ENCODE data around the gene TP53RK. TPM values are rescaled to one million over a fixed set of nuclear protein-coding genes. Genes with fewer than 3 reads are reported as not detected.

Gene TP53RK
- total and polyA plus RNA-seq, 2 of the 13 experiments (the other 11 are each of a cell fraction or from before 2014, with no cell fraction given): 12.9 to 25.5 TPM

DNA sequence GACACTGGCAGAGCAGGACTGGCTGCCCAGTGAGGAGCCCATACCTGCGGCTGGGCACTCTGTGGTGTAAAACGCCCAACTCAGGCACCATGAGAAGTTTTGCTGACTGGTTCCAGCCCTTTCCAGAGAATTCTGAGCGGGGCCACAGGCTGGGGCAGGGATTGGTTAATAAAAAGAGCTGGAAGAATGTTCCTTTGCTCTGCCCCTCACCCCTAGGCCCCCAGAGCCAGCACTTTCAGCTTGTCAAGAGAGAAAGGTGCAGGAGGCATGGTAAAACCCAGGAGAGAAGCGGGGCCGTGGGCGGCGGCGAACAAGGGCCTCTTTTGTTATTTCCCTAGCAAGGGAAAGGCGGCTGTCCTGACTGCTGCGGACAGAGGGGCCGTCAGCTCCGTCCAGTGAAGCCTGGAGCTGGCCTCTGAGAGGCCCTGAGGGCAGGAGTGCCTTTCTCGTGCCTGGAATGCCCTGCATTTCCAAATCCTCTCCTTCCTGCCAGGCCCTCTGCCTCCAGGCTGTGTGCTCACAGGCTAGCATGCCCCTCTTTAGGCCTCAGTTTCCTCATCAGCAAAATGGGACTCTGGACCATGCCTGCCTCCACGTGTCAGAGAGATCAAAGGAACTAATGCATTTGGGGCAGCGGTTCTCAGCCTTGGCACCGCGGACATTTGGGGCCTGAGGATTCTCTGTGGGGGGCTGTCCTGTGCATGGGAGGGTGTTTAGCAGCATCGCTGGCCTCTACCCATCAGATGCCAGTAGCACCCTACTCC lies 50.9 kb downstream of the TP53RK start (continued):
- TF ChIP-seq SRSF9 (IDR thresholded peaks at IDR 0.05; ENCODE audit: borderline replicate concordance, insufficient read depth, low read depth, low read length, poor library complexity, severe bottlenecking) (no peak), DPF2 (CRISPR knock-in tag; IDR thresholded peaks at IDR 0.05; ENCODE audit: borderline replicate concordance, low read depth) (peak; percentile 73; the same call in 1 of the 2 replicates), CBX2 (IDR thresholded peaks at IDR 0.05; ENCODE audit: low read depth, low read length) (no peak), CBX2 (CRISPR knock-in tag; IDR thresholded peaks at IDR 0.05; ENCODE audit: low read depth) (no peak), KLF13 (CRISPR knock-in tag; IDR thresholded peaks at IDR 0.05) (0 out of 2 replicates have a peak, but pooled peaks have one; percentile 51), JUN (CRISPR knock-in tag; IDR thresholded peaks at IDR 0.05) (0 out of 2 replicates have a peak, but pooled peaks have one; percentile 45), PAF1 (CRISPR knock-in tag; IDR thresholded peaks at IDR 0.05) (no peak), ZNF83 (CRISPR knock-in tag; IDR thresholded peaks at IDR 0.05; ENCODE audit: borderline replicate concordance) (no peak), ZNF841 (CRISPR knock-in tag; IDR thresholded peaks at IDR 0.05; ENCODE audit: borderline replicate concordance) (no peak), ZSCAN31 (CRISPR knock-in tag; IDR thresholded peaks at IDR 0.05; ENCODE audit: low read depth) (no peak), SAP130 (CRISPR knock-in tag; IDR thresholded peaks at IDR 0.05; ENCODE audit: low read depth) (peak; percentile 35), NR1H2 (CRISPR knock-in tag; IDR thresholded peaks at IDR 0.05; ENCODE audit: borderline replicate concordance, low read depth) (no peak), HOXA7 (CRISPR knock-in tag; IDR thresholded peaks at IDR 0.05) (no peak), ZNF496 (CRISPR knock-in tag; IDR thresholded peaks at IDR 0.05; ENCODE audit: insufficient replicate concordance) (no peak), ZNF570 (CRISPR knock-in tag; IDR thresholded peaks at IDR 0.05; ENCODE audit: borderline replicate concordance) (no peak), ZNF432 (CRISPR knock-in tag; IDR thresholded peaks at IDR 0.05; ENCODE audit: borderline replicate concordance) (no peak), ZNF567 (CRISPR knock-in tag; IDR thresholded peaks at IDR 0.05; ENCODE audit: borderline replicate concordance) (peak; percentile 84), ZNF768 (CRISPR knock-in tag; IDR thresholded peaks at IDR 0.05) (peak; percentile 78)
- TF ChIP-seq, protein P1, sequence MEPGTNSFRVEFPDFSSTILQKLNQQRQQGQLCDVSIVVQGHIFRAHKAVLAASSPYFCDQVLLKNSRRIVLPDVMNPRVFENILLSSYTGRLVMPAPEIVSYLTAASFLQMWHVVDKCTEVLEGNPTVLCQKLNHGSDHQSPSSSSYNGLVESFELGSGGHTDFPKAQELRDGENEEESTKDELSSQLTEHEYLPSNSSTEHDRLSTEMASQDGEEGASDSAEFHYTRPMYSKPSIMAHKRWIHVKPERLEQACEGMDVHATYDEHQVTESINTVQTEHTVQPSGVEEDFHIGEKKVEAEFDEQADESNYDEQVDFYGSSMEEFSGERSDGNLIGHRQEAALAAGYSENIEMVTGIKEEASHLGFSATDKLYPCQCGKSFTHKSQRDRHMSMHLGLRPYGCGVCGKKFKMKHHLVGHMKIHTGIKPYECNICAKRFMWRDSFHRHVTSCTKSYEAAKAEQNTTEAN (CRISPR knock-in tag; conservative IDR thresholded peaks at IDR 0.05): no peak; the same call in 1 of the 2 replicates
- TF ChIP-seq, protein P2, sequence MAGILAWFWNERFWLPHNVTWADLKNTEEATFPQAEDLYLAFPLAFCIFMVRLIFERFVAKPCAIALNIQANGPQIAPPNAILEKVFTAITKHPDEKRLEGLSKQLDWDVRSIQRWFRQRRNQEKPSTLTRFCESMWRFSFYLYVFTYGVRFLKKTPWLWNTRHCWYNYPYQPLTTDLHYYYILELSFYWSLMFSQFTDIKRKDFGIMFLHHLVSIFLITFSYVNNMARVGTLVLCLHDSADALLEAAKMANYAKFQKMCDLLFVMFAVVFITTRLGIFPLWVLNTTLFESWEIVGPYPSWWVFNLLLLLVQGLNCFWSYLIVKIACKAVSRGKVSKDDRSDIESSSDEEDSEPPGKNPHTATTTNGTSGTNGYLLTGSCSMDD (CRISPR knock-in tag; IDR thresholded peaks at IDR 0.05): no peak
- TF ChIP-seq, protein P3, sequence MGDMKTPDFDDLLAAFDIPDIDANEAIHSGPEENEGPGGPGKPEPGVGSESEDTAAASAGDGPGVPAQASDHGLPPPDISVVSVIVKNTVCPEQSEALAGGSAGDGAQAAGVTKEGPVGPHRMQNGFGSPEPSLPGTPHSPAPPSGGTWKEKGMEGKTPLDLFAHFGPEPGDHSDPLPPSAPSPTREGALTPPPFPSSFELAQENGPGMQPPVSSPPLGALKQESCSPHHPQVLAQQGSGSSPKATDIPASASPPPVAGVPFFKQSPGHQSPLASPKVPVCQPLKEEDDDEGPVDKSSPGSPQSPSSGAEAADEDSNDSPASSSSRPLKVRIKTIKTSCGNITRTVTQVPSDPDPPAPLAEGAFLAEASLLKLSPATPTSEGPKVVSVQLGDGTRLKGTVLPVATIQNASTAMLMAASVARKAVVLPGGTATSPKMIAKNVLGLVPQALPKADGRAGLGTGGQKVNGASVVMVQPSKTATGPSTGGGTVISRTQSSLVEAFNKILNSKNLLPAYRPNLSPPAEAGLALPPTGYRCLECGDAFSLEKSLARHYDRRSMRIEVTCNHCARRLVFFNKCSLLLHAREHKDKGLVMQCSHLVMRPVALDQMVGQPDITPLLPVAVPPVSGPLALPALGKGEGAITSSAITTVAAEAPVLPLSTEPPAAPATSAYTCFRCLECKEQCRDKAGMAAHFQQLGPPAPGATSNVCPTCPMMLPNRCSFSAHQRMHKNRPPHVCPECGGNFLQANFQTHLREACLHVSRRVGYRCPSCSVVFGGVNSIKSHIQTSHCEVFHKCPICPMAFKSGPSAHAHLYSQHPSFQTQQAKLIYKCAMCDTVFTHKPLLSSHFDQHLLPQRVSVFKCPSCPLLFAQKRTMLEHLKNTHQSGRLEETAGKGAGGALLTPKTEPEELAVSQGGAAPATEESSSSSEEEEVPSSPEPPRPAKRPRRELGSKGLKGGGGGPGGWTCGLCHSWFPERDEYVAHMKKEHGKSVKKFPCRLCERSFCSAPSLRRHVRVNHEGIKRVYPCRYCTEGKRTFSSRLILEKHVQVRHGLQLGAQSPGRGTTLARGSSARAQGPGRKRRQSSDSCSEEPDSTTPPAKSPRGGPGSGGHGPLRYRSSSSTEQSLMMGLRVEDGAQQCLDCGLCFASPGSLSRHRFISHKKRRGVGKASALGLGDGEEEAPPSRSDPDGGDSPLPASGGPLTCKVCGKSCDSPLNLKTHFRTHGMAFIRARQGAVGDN (CRISPR knock-in tag; IDR thresholded peaks at IDR 0.05): peak; percentile 98
- TF ChIP-seq, protein P4, sequence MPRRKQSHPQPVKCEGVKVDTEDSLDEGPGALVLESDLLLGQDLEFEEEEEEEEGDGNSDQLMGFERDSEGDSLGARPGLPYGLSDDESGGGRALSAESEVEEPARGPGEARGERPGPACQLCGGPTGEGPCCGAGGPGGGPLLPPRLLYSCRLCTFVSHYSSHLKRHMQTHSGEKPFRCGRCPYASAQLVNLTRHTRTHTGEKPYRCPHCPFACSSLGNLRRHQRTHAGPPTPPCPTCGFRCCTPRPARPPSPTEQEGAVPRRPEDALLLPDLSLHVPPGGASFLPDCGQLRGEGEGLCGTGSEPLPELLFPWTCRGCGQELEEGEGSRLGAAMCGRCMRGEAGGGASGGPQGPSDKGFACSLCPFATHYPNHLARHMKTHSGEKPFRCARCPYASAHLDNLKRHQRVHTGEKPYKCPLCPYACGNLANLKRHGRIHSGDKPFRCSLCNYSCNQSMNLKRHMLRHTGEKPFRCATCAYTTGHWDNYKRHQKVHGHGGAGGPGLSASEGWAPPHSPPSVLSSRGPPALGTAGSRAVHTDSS (CRISPR knock-in tag; conservative IDR thresholded peaks at IDR 0.05): no peak

Data from HepG2 (cell line).